Measurements from ENCODE around the gene BDH2.

The BDH2 gene

GRCh38 chr4:103044183-103044582, 55.5 kb downstream of the BDH2 start:
- no peak for DNase-seq (ENCODE audit: low read depth)
- H3K4me3 ChIP-seq (ENCODE audit: control insufficient read depth, low read depth, low read length), result no peak overlapping the region
- no peak for TF ChIP-seq CTCF (IDR thresholded peaks at IDR 0.05; ENCODE audit: control insufficient read depth, insufficient read depth, low read depth, low read length, missing control alignments)

GRCh38 chr4:103036169-103036568, 63.5 kb downstream of the BDH2 start:
- DNase-seq (ENCODE audit: low read depth), result no peak
- TF ChIP-seq CTCF (IDR thresholded peaks at IDR 0.05; ENCODE audit: control insufficient read depth, insufficient read depth, low read depth, low read length, missing control alignments), result no peak
- H3K4me3 ChIP-seq (ENCODE audit: control insufficient read depth, low read depth, low read length), result no peak overlapping the region

- DNase-seq (ENCODE audit: low read depth), result no peak
- TF ChIP-seq CTCF (IDR thresholded peaks at IDR 0.05; ENCODE audit: control insufficient read depth, insufficient read depth, low read depth, low read length, missing control alignments), result peak; percentile 51
Measured at GRCh38 chr4:103032574-103032973, 67.1 kb downstream of the BDH2 start.

GRCh38 chr4:103030791-103031190, 68.8 kb downstream of the BDH2 start:
- H3K4me3 ChIP-seq (ENCODE audit: control insufficient read depth, low read depth, low read length), result no peak overlapping the region
- no peak for DNase-seq (ENCODE audit: low read depth)
- TF ChIP-seq CTCF (IDR thresholded peaks at IDR 0.05; ENCODE audit: control insufficient read depth, insufficient read depth, low read depth, low read length, missing control alignments), result no peak

More at GRCh38 chr4:103032574-103032973, 67.1 kb downstream of the BDH2 start:
- H3K4me3 ChIP-seq (ENCODE audit: control insufficient read depth, low read depth, low read length), result no peak overlapping the region

- no peak for TF ChIP-seq CTCF (IDR thresholded peaks at IDR 0.05; ENCODE audit: control insufficient read depth, insufficient read depth, low read depth, low read length, missing control alignments)
- no peak for DNase-seq (ENCODE audit: low read depth)
- no peak overlapping the region for H3K4me3 ChIP-seq (ENCODE audit: control insufficient read depth, low read depth, low read length)
Measured at GRCh38 chr4:103029300-103029699, 70.3 kb downstream of the BDH2 start.

All from AG09309 (cell line).